A549 (cell line): ENCODE measurements around the gene AIPL1. TPM values are rescaled to one million over a fixed set of nuclear protein-coding genes. Genes with fewer than 3 reads are reported as not detected.

Experiments
- ATAC-seq, 2 experiments: fragments of 200-7000 bp in 1 of 2; fragments of >200 bp in 1 of 2; cut with Nextera tagmentation in 1 of 2; cut with Tn5 transposase in 1 of 2; 3 replicates each; pipeline versions ENCODE4 v1.8.0 to v1.9.1; 2018 to 2020; ENCODE audit warnings: mild to moderate bottlenecking in 1 of 2, moderate library complexity in 1 of 2
- CTCF ChIA-PET: fragments of 300-600 bp; sonication (Branson Sonifier 250); formaldehyde crosslinking; extraction: SDS; loops from one replicate; lab custom pipeline; 2021; ENCODE audit warnings: antibody characterized with exemption, inconsistent platforms; lab: Yijun Ruan, JAX
- POLR2A ChIA-PET: fragments of 350-600 bp; formaldehyde crosslinking; extraction: SDS; loops from one replicate; lab custom pipeline; 2021; ENCODE audit warnings: antibody characterized with exemption, inconsistent platforms; lab: Yijun Ruan, JAX
- DNase-seq, 2 experiments: peaks; one replicate each; pipeline versions ENCODE4 v3.0.0 to v3.0.0-alpha.2; 2011 to 2016; ENCODE audit warnings: low read depth in 1 of 2, low spot score in 1 of 2
- FAIRE-seq: peaks from 2 replicates; lab custom pipeline; 2011; peaks lifted over from hg19 to GRCh38; lab: Jason Lieb, UNC
- H3K27ac ChIP-seq, 2 experiments: fragments of >200 bp; sonication (Bioruptor Twin); formaldehyde crosslinking; 3 replicates each; pipeline ENCODE4 v1.5.1; 2016 to 2017
- H3K4me1 ChIP-seq: fragments of >200 bp; sonication (Bioruptor Twin); formaldehyde crosslinking; 3 replicates; pipeline ENCODE4 v1.6.1; 2016
- H3K4me2 ChIP-seq: fragments of >200 bp; sonication (Bioruptor Twin); formaldehyde crosslinking; 3 replicates; pipeline ENCODE4 v1.6.1; 2016
- H3K4me3 ChIP-seq: fragments of >200 bp; sonication (Bioruptor Twin); formaldehyde crosslinking; 3 replicates; pipeline ENCODE4 v1.5.1; 2016
- H3K9me3 ChIP-seq: fragments of >200 bp; sonication (Bioruptor Twin); formaldehyde crosslinking; 3 replicates; pipeline ENCODE4 v1.6.1; 2016
- BCL3 ChIP-seq: fragments of >200 bp; sonication (Bioruptor Twin); formaldehyde crosslinking; IDR thresholded peaks from 3 replicates; pipeline ENCODE4 v1.6.1; 2016
- BHLHE40 ChIP-seq: IDR thresholded peaks from 2 replicates; pipeline ENCODE4 v1.6.1; 2012; ENCODE audit warnings: low read depth, low read length, inconsistent platforms
- CBX2 ChIP-seq: fragments of 200-600 bp; sonication (generic); IDR thresholded peaks from 2 replicates; pipeline ENCODE4 v1.6.1; 2016; ENCODE audit warnings: low read depth, mild to moderate bottlenecking, borderline replicate concordance
- CHD4 ChIP-seq: fragments of 200-600 bp; sonication (generic); IDR thresholded peaks from 2 replicates; pipeline ENCODE4 v1.6.1; 2016; ENCODE audit warnings: antibody characterized with exemption, mild to moderate bottlenecking, borderline replicate concordance
- CTCF ChIP-seq: fragments of >200 bp; sonication (Bioruptor Twin); formaldehyde crosslinking; IDR thresholded peaks from 3 replicates; pipeline ENCODE4 v1.5.1; 2016
- EP300 ChIP-seq, 2 experiments: fragments of >200 bp; sonication (Bioruptor Twin); formaldehyde crosslinking; IDR thresholded peaks; 2 replicates in 1 of 2; 3 replicates in 1 of 2; pipeline ENCODE4 v1.6.1; 2016 to 2017
- GATA3 ChIP-seq: IDR thresholded peaks from 2 replicates; pipeline ENCODE4 v1.6.1; 2012; ENCODE audit warnings: borderline replicate concordance
- HES2 ChIP-seq: fragments of >200 bp; sonication (Bioruptor Twin); formaldehyde crosslinking; IDR thresholded peaks from 2 replicates; pipeline ENCODE4 v1.6.1; 2016
- HEYL ChIP-seq: fragments of 250-450 bp; sonication (Bioruptor Pico); IDR thresholded peaks from 2 replicates; pipeline ENCODE4 v1.8.0; 2021; ENCODE audit warnings: mild to moderate bottlenecking, moderate library complexity
- HMGXB4 ChIP-seq: fragments of 250-450 bp; sonication (Bioruptor Pico); IDR thresholded peaks from 2 replicates; pipeline ENCODE4 v1.5.0; 2021; ENCODE audit warnings: mild to moderate bottlenecking, moderate library complexity, borderline replicate concordance
- HOXA7 ChIP-seq: fragments of 250-450 bp; sonication (Bioruptor Pico); IDR thresholded peaks from 2 replicates; pipeline ENCODE4 v1.5.0; 2020; ENCODE audit warnings: mild to moderate bottlenecking, moderate library complexity
- HOXB13 ChIP-seq: fragments of 250-450 bp; sonication (Bioruptor Pico); IDR thresholded peaks from 2 replicates; pipeline ENCODE4 v1.5.0; 2020; ENCODE audit warnings: low read depth, mild to moderate bottlenecking, moderate library complexity
- JUN ChIP-seq, 2 experiments: fragments of >200 bp; sonication (Bioruptor Twin); formaldehyde crosslinking; IDR thresholded peaks; 2 replicates in 1 of 2; 3 replicates in 1 of 2; pipeline ENCODE4 v1.6.1; 2016 to 2017
- KDM1A ChIP-seq: fragments of 200-600 bp; sonication (generic); IDR thresholded peaks from 2 replicates; pipeline ENCODE4 v1.6.1; 2016; ENCODE audit warnings: low read depth, mild to moderate bottlenecking
- MAZ ChIP-seq: fragments of 150-350 bp; IDR thresholded peaks from 2 replicates; pipeline ENCODE4 v1.6.1; 2014; ENCODE audit warnings: antibody characterized with exemption, low read depth, low read length, borderline replicate concordance
- NFE2L2 ChIP-seq: fragments of 150-350 bp; conservative IDR thresholded peaks from 2 replicates; pipeline ENCODE4 v1.6.1; 2014; ENCODE audit warnings: low read length
- POLR2AphosphoS2 ChIP-seq: conservative IDR thresholded peaks from 2 replicates; pipeline ENCODE4 v1.6.1; 2012; ENCODE audit warnings: low read length, improper control_type of control experiment, inconsistent platforms
- RFX5 ChIP-seq: fragments of 450-650 bp; IDR thresholded peaks from 2 replicates; pipeline ENCODE4 v1.7.1; 2014; ENCODE audit warnings: antibody characterized with exemption, mild to moderate bottlenecking, moderate library complexity
- TP53 ChIP-seq: fragments of 250-450 bp; sonication (Bioruptor Pico); IDR thresholded peaks from 2 replicates; pipeline ENCODE4 v1.5.0; 2021; ENCODE audit warnings: mild to moderate bottlenecking, moderate library complexity
- USF2 ChIP-seq: fragments of 450-650 bp; IDR thresholded peaks from 2 replicates; pipeline ENCODE4 v1.6.1; 2014; ENCODE audit warnings: antibody characterized with exemption
- WGBS: methylation state at CpG from one replicate; pipeline ENCODE4 v1.1.6; 2017; ENCODE audit errors: missing lambda C conversion rate; 5-methylcytosine and 5-hydroxymethylcytosine counted together
- polyA plus RNA-seq, 4 experiments: library from polyadenylated mRNA; depleted of rRNA in 3 of 4; stranded (reverse); fragments of >200 nt; fragmentation: RNase III in 1 of 4; extraction: RNeasy Plus Mini Kit Qiagen cat#74134 plus additional on column Dnase treatment in 1 of 4; gene quantifications; 2 replicates in 3 of 4; 3 replicates in 1 of 4; pipeline ENCODE4 v1.2.3, GENCODE V29; 2011 to 2017

The AIPL1 gene
- polyA plus RNA-seq, 2 of the 4 experiments (the other 2 are of a cell fraction), result not detected

- TF ChIP-seq POLR2AphosphoS2 (no peak), CHD4 (no peak), KDM1A (no peak), HES2 (no peak)
Observed at GRCh38 chr17:6423931-6424330, 11.0 kb downstream of the AIPL1 start (continued).

GRCh38 chr17:6422654-6423241 is 12.2 kb downstream of the AIPL1 start:
- no peak overlapping the region for H3K4me3 ChIP-seq
- ATAC-seq, result peak; percentile 32 to 33; a peak in 3 of 6 replicates
- no peaks in the 10 kb centered on the region for H3K4me1 ChIP-seq
- no peak overlapping the region for H3K4me2 ChIP-seq
- DNase-seq, result no peak
- H3K9me3 ChIP-seq, result no peaks in the 10 kb centered on the region
- no peak for FAIRE-seq
- 38% methylated on average over 12 of the region's 13 CpGs for WGBS
- no peak for TF ChIP-seq CBX2
- no peak for TF ChIP-seq GATA3
- no peak for TF ChIP-seq CTCF
- no peak for TF ChIP-seq TP53
- no peak for TF ChIP-seq JUN (IDR thresholded peaks at IDR 0.05)
- no peak for TF ChIP-seq HOXB13 (CRISPR knock-in tag)
- TF ChIP-seq HMGXB4 (CRISPR knock-in tag), result no peak
- TF ChIP-seq EP300 (IDR thresholded peaks at IDR 0.05), result no peak
- TF ChIP-seq USF2, result no peak
- no peak for TF ChIP-seq HOXA7
- no peak for TF ChIP-seq HEYL (CRISPR knock-in tag)
- no peak for TF ChIP-seq BHLHE40
- TF ChIP-seq NFE2L2, result no peak
- no peak for TF ChIP-seq RFX5
- TF ChIP-seq MAZ, result no peak
- TF ChIP-seq BCL3, result no peak
- CTCF ChIA-PET, result interaction anchor here (0.5 to 21.4 kb wide), 38 partner anchors 8 to 1010 kb away, joined by 3 to 394 read pairs (median 4); partner anchors contain the start of gene AIPL1
- H3K27ac ChIP-seq, result no peak overlapping the region
- POLR2A ChIA-PET, result no interaction called here
